HCT116 (cell line): Measurements from ENCODE around the gene FAR2. TPM values are rescaled to one million over a fixed set of nuclear protein-coding genes. Genes with fewer than 3 reads are reported as not detected.
"Not testable (repeated sequence)": the region's sequence is repeated elsewhere in the genome, so short reads cannot be mapped to it uniquely, and the experiment has no call there.

ENCODE experiments used
- ATAC-seq: fragments of 200-7000 bp; cut with Tn5 transposase; 2 replicates; pipeline ENCODE4 v1.9.1; 2020; ENCODE audit warnings: mild to moderate bottlenecking, moderate library complexity
- BruUV-seq: library from RNA; stranded (reverse); fragments of 400-500 nt; replicated peaks from 2 replicates; lab custom pipeline; 2021; lab: Mats Ljungman, UMichigan
- CTCF ChIA-PET: fragments of 300-600 bp; sonication (Branson Sonifier 250); formaldehyde crosslinking; loops from one replicate; lab custom pipeline; 2021; ENCODE audit warnings: antibody characterized with exemption; lab: Charles Lee
- POLR2A ChIA-PET: fragments of 300-600, 350-600 bp; sonication (Branson Sonifier 250); formaldehyde crosslinking; loops from one replicate; lab custom pipeline; 2021; ENCODE audit warnings: antibody characterized with exemption; lab: Charles Lee
- RAD21 ChIA-PET, 2 experiments: fragments of 300-600 bp; sonication (Branson Sonifier 250); formaldehyde crosslinking; loops; one replicate each; lab custom pipeline; 2023; ENCODE audit warnings: low total read pairs in 2 of 2; ENCODE audit not compliant: uncharacterized antibody in 2 of 2, unreplicated experiment in 2 of 2, low non-redundant PET in 1 of 2; lab: Charles Lee
- DNase-seq: peaks from one replicate; pipeline ENCODE4 v3.0.0-alpha.2; 2010; ENCODE audit warnings: low read depth, low spot score
- H2AFZ ChIP-seq: fragments of 200-600 bp; shearing (Covaris generic), sonication (generic); 2 replicates; pipeline ENCODE4 v1.6.1; 2017; ENCODE audit warnings: low read depth, mixed run types, mixed read lengths, antibody characterized with exemption, low read length; ENCODE audit not compliant: poor library complexity, severe bottlenecking
- H3K27ac ChIP-seq: 2 replicates; pipeline ENCODE4 v1.5.1; 2012; ENCODE audit warnings: low read depth, low read length
- H3K27me3 ChIP-seq: fragments of 200-600 bp; sonication (generic); 2 replicates; pipeline ENCODE4 v1.6.1; 2016; ENCODE audit warnings: mixed run types, low read length, mixed read lengths; ENCODE audit not compliant: insufficient read depth
- H3K36me3 ChIP-seq, 2 experiments: fragments of 200-500 bp in 1 of 2; fragments of 200-600 bp in 1 of 2; sonication (Bioruptor generic) in 1 of 2; sonication (generic) in 1 of 2; 2 replicates each; pipeline versions ENCODE4 v1.5.1 to v1.6.1; 2014 to 2016; ENCODE audit warnings: low read length in 2 of 2, inconsistent platforms in 1 of 2, mixed read lengths in 1 of 2, mixed run types in 1 of 2; ENCODE audit not compliant: insufficient read depth in 2 of 2, control insufficient read depth in 1 of 2
- H3K4me1 ChIP-seq, 2 experiments: fragments of 200-600 bp in 1 of 2; sonication (generic) in 1 of 2; 2 replicates each; pipeline versions ENCODE4 v1.5.1 to v1.6.1; 2012 to 2017; ENCODE audit warnings: low read length in 2 of 2, inconsistent platforms in 1 of 2, mild to moderate bottlenecking in 1 of 2, mixed read lengths in 1 of 2, mixed run types in 1 of 2, moderate library complexity in 1 of 2; ENCODE audit not compliant: insufficient read depth in 2 of 2, control insufficient read depth in 1 of 2
- H3K4me2 ChIP-seq: fragments of 200-600 bp; sonication (generic); 2 replicates; pipeline ENCODE4 v1.6.1; 2017; ENCODE audit warnings: mixed run types, low read length, mixed read lengths
- H3K4me3 ChIP-seq, 2 experiments: fragments of 200-600 bp in 1 of 2; sonication (generic) in 1 of 2; replicated peaks in 1 of 2; 2 replicates each; pipeline ENCODE4 v1.5.1; 2011 to 2016; ENCODE audit warnings: low read length in 2 of 2, control low read depth in 1 of 2, low read depth in 1 of 2, mild to moderate bottlenecking in 1 of 2, mixed read lengths in 1 of 2, mixed run types in 1 of 2
- H3K79me2 ChIP-seq: fragments of 200-600 bp; sonication (generic); 2 replicates; pipeline ENCODE4 v1.6.1; 2017; ENCODE audit warnings: mild to moderate bottlenecking, mixed run types, low read length, moderate library complexity, mixed read lengths; ENCODE audit not compliant: insufficient read depth
- H3K9ac ChIP-seq: fragments of 200-600 bp; sonication (generic); 2 replicates; pipeline ENCODE4 v1.6.1; 2016; ENCODE audit warnings: low read length, mixed read lengths
- H3K9me2 ChIP-seq: fragments of 200-600 bp; sonication (generic), shearing (Covaris generic); 2 replicates; pipeline ENCODE4 v1.6.1; 2017; ENCODE audit warnings: mixed run types, mild to moderate bottlenecking, moderate library complexity; ENCODE audit not compliant: insufficient read depth
- H3K9me3 ChIP-seq, 2 experiments: fragments of 200-500 bp in 1 of 2; fragments of 200-600 bp in 1 of 2; sonication (Bioruptor generic) in 1 of 2; sonication (generic) in 1 of 2; 2 replicates each; pipeline ENCODE4 v1.6.1; 2014 to 2017; ENCODE audit warnings: low read length in 2 of 2, mixed read lengths in 2 of 2, inconsistent platforms in 1 of 2, low read depth in 1 of 2, mild to moderate bottlenecking in 1 of 2, mixed run types in 1 of 2, moderate library complexity in 1 of 2; ENCODE audit not compliant: control insufficient read depth in 1 of 2, insufficient read depth in 1 of 2
- H4K20me1 ChIP-seq: fragments of 200-600 bp; sonication (generic), shearing (Covaris generic); 2 replicates; pipeline ENCODE4 v1.6.1; 2017; ENCODE audit warnings: mixed run types, mild to moderate bottlenecking, moderate library complexity; ENCODE audit not compliant: insufficient read depth
- CEBPB ChIP-seq: IDR thresholded peaks from 2 replicates; pipeline ENCODE4 v1.6.1; 2012; ENCODE audit warnings: low read depth
- ELF1 ChIP-seq: IDR thresholded peaks from 2 replicates; pipeline ENCODE4 v1.6.1; 2012; ENCODE audit warnings: low read depth, borderline replicate concordance
- RAD21 ChIP-seq: IDR thresholded peaks from 2 replicates; pipeline ENCODE4 v1.6.1; 2012; ENCODE audit warnings: low read depth, mild to moderate bottlenecking
- SP1 ChIP-seq: IDR thresholded peaks from 2 replicates; pipeline ENCODE4 v1.6.1; 2012; ENCODE audit warnings: low read depth
- YY1 ChIP-seq: IDR thresholded peaks from 2 replicates; pipeline ENCODE4 v1.6.1; 2011; ENCODE audit warnings: low read length, low read depth, moderate library complexity, mild to moderate bottlenecking; ENCODE audit not compliant: insufficient replicate concordance; ENCODE audit errors: extremely low read depth
- ZFX ChIP-seq: fragments of 450-650 bp; IDR thresholded peaks from 2 replicates; pipeline ENCODE4 v1.6.1; 2017
- ZNF274 ChIP-seq: fragments of 200-500 bp; sonication (Bioruptor generic); IDR thresholded peaks from 2 replicates; pipeline ENCODE4 v1.6.1; 2014; ENCODE audit warnings: mild to moderate bottlenecking, low read depth, low read length, inconsistent platforms
- intact Hi-C: fragments of 100-400 bp; cut with micrococcal nuclease; formaldehyde crosslinking; loops from 2 replicates; pipeline ENCODE4 v1.10.0; 2022
- total RNA-seq: library from RNA; stranded (reverse); gene quantifications from one replicate; pipeline ENCODE4 v1.2.1, GENCODE V29; 2021; ENCODE audit not compliant: unreplicated experiment
- TF ChIP-seq, protein P1 (sequence below): IDR thresholded peaks from 2 replicates; pipeline ENCODE4 v1.6.1; 2011; ENCODE audit warnings: mild to moderate bottlenecking, low read length, moderate library complexity; ENCODE audit not compliant: insufficient replicate concordance; ENCODE audit errors: extremely low read depth
- TF ChIP-seq, protein P2 (sequence below): IDR thresholded peaks from 2 replicates; pipeline ENCODE4 v1.6.1; 2012
- TF ChIP-seq, protein P3 (sequence below): IDR thresholded peaks from 2 replicates; pipeline ENCODE4 v1.6.1; 2012

Gene FAR2
- total RNA-seq, 1 experiment from 2014 or later = 9.7 TPM

DNA sequence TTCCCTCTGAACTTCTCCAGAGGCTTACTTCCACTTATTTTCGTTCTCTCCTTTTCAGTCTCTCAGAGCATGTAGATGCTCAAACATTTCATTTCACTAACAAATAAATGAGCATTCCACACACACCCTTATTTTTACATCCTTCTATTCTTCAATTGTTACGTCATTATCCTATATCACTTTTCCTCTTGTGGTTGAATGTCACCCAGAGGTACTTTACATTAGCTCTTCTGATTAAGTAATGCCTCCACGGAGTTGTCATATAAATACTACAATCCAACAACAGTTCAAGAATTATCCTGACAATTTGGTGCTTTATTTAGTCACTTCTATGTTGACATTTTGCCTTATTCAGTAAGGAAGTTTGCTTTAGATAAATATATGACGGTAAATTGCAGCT is 18.4 kb downstream of the FAR2 start (continued):
- TF ChIP-seq, protein P1, sequence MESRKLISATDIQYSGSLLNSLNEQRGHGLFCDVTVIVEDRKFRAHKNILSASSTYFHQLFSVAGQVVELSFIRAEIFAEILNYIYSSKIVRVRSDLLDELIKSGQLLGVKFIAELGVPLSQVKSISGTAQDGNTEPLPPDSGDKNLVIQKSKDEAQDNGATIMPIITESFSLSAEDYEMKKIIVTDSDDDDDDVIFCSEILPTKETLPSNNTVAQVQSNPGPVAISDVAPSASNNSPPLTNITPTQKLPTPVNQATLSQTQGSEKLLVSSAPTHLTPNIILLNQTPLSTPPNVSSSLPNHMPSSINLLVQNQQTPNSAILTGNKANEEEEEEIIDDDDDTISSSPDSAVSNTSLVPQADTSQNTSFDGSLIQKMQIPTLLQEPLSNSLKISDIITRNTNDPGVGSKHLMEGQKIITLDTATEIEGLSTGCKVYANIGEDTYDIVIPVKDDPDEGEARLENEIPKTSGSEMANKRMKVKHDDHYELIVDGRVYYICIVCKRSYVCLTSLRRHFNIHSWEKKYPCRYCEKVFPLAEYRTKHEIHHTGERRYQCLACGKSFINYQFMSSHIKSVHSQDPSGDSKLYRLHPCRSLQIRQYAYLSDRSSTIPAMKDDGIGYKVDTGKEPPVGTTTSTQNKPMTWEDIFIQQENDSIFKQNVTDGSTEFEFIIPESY = no peak
- TF ChIP-seq SP1 (no peak), RAD21 (no peak), ZNF274 (no peak), YY1 (no peak), ELF1 (no peak), ZFX (no peak)

DNA sequence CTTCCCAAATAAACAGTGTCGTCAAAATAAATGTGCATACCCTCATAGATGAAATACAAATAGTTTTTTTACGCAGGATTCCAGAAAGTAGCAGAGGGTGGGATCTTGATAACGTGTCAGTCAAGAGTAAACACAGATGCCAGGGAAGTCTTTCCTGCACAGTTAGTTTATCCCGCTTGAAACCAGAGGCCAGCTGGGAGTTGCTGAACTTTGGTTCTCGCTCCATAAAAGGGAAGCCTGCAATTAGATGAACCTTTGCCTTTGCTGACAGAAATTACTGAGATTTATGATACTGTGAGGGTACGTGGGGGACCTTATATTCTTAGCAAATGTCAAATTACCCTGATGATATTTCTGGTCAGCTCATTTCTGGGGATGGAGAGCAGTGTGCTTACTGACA is 18.9 kb downstream of the FAR2 start:
- Histone ChIP-seq H4K20me1 (no peaks in the 10 kb centered on the region), H3K4me2 (no peak overlapping the region), H2AFZ (no peak overlapping the region), H3K4me3 (no peak overlapping the region), H3K9me2 (no peaks in the 10 kb centered on the region), H3K36me3 (no peaks in the 10 kb centered on the region), H3K9me3 (no peaks in the 10 kb centered on the region), H3K9ac (no peak overlapping the region), H3K79me2 (no peaks in the 10 kb centered on the region), H3K4me1 (peaks cover 5 to 10% of the 10 kb centered on the region in 2 experiments; a peak in 3 of 4 replicates), H3K27me3 (no peaks in the 10 kb centered on the region), H3K27ac (no peak overlapping the region)
- ChIA-PET POLR2A (no interaction called here), RAD21 (no interaction called here), CTCF (no interaction called here)
- ATAC-seq (no peak), DNase-seq (no peak)
- TF ChIP-seq CEBPB (no peak), ELF1 (no peak), SP1 (no peak)
- TF ChIP-seq, protein P2, sequence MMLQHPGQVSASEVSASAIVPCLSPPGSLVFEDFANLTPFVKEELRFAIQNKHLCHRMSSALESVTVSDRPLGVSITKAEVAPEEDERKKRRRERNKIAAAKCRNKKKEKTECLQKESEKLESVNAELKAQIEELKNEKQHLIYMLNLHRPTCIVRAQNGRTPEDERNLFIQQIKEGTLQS = no peak
- TF ChIP-seq, protein P3, sequence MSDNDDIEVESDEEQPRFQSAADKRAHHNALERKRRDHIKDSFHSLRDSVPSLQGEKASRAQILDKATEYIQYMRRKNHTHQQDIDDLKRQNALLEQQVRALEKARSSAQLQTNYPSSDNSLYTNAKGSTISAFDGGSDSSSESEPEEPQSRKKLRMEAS = no peak
- no TSS peak for BruUV-seq
- intact Hi-C loops = no loop called here

DNA sequence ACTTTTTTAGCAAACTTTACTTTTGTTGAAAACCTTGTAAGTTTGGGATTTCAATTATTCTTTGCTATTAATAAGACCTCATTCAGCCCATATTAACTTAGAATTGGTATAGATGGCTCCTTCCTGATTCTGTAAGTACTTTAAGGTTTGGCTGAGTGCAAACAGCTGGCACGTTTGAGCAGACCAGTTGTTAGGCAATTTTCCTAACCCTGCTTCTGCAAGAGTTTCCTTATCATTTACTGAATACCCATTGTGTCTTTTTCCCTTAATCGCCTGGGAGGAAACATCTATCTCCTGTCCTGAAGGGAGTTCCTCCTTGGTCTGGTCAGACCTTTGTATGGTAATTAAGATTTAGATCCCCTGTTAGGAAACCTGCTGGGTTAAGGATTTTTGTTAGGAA is 20.9 kb downstream of the FAR2 start:
- POLR2A ChIA-PET = not testable (repeated sequence)

More for the DNA sequence above, 20.9 kb downstream of the FAR2 start:
- H3K4me3 ChIP-seq, H3K9me2 ChIP-seq, H3K27ac ChIP-seq, BruUV-seq, H3K4me1 ChIP-seq, DNase-seq, H4K20me1 ChIP-seq, ATAC-seq, RAD21 ChIA-PET, H3K79me2 ChIP-seq, H3K4me2 ChIP-seq, H3K9me3 ChIP-seq, H3K9ac ChIP-seq, H3K27me3 ChIP-seq, CTCF ChIA-PET, intact Hi-C loops, H3K36me3 ChIP-seq, H2AFZ ChIP-seq: not testable (repeated sequence)
